Hepatocyte (in vitro differentiated cells): Measurements from ENCODE around the gene EEPD1.

Experiments
- CTCF ChIP-seq: fragments of 200-600 bp; sonication (generic); IDR thresholded peaks from 2 replicates; pipeline ENCODE4 v1.5.1; 2016; ENCODE audit warnings: antibody characterized with exemption, mild to moderate bottlenecking; ENCODE audit not compliant: poor library complexity
- EZH2phosphoT487 ChIP-seq: fragments of 200-600 bp; sonication (generic); IDR thresholded peaks from one replicate; pipeline ENCODE4 v1.6.1; 2018; ENCODE audit warnings: antibody characterized with exemption, mild to moderate bottlenecking, low read depth, moderate library complexity; ENCODE audit not compliant: unreplicated experiment, severe bottlenecking

GRCh38 chr7:36176697-36177096 lies 23.6 kb downstream of the EEPD1 start:
- TF ChIP-seq EZH2phosphoT487 (no peak), CTCF (no peak)
